Panc1 (cell line): ENCODE data around the gene OSER1. TPM values are rescaled to one million over a fixed set of nuclear protein-coding genes. Genes with fewer than 3 reads are reported as not detected.
A peak's percentile ranks its signal among the peaks of the same experiment; 100 is the strongest.

Source experiments
- ATAC-seq: fragments of 200-7000 bp; cut with Tn5 transposase; 2 replicates; pipeline ENCODE4 v1.9.1; 2020; ENCODE audit warnings: mild to moderate bottlenecking, moderate library complexity
- BruUV-seq: library from RNA; stranded (reverse); fragments of 400-500 nt; replicated peaks from 2 replicates; lab custom pipeline; 2021; lab: Mats Ljungman, UMichigan
- CTCF ChIA-PET: fragments of 300-600 bp; sonication (Branson Sonifier 250); formaldehyde crosslinking; loops from one replicate; lab custom pipeline; 2022; ENCODE audit warnings: antibody characterized with exemption; lab: Charles Lee
- POLR2A ChIA-PET: fragments of 300-600 bp; sonication (Branson Sonifier 250); formaldehyde crosslinking; loops from one replicate; lab custom pipeline; 2022; ENCODE audit warnings: antibody characterized with exemption; lab: Charles Lee
- DNase-seq: peaks from one replicate; pipeline ENCODE4 v3.0.0-alpha.2; 2010; ENCODE audit warnings: low read depth, low spot score
- H3K27ac ChIP-seq: 2 replicates; pipeline ENCODE4 v1.5.1; 2011; ENCODE audit warnings: mild to moderate bottlenecking, low read length, inconsistent platforms
- H3K27me3 ChIP-seq: fragments of 200-500 bp; sonication (Bioruptor generic); 2 replicates; pipeline ENCODE4 v1.6.0; 2014; ENCODE audit warnings: low read length, inconsistent platforms; ENCODE audit not compliant: control insufficient read depth, insufficient read depth
- H3K36me3 ChIP-seq: fragments of 200-500 bp; sonication (Bioruptor generic); 2 replicates; pipeline ENCODE4 v1.5.1; 2014; ENCODE audit warnings: inconsistent platforms, mild to moderate bottlenecking, low read length, moderate library complexity; ENCODE audit not compliant: control insufficient read depth, insufficient read depth
- H3K4me1 ChIP-seq: 2 replicates; pipeline ENCODE4 v1.5.1; 2011; ENCODE audit warnings: inconsistent platforms, mild to moderate bottlenecking, low read length, moderate library complexity; ENCODE audit not compliant: control insufficient read depth, insufficient read depth
- H3K4me3 ChIP-seq, 2 experiments: 2 replicates each; pipeline ENCODE4 v1.5.1; 2011 to 2012; ENCODE audit warnings: low read depth in 2 of 2, low read length in 2 of 2, mild to moderate bottlenecking in 2 of 2, inconsistent platforms in 1 of 2, moderate library complexity in 1 of 2
- H3K9me3 ChIP-seq: fragments of 200-500 bp; sonication (Bioruptor generic); 2 replicates; pipeline ENCODE4 v1.5.1; 2014; ENCODE audit warnings: low read depth, mild to moderate bottlenecking, inconsistent platforms, low read length, moderate library complexity; ENCODE audit not compliant: control insufficient read depth, insufficient read depth
- CTCF ChIP-seq: fragments of 450-650 bp; IDR thresholded peaks from 2 replicates; pipeline ENCODE4 v1.5.1; 2017; ENCODE audit warnings: mild to moderate bottlenecking
- POLR2AphosphoS5 ChIP-seq: IDR thresholded peaks from 2 replicates; pipeline ENCODE4 v1.6.1; 2012; ENCODE audit warnings: mild to moderate bottlenecking, low read depth, low read length, moderate library complexity
- REST ChIP-seq, 2 experiments: IDR thresholded peaks; 2 replicates each; pipeline ENCODE4 v1.6.1; 2011 to 2012; ENCODE audit warnings: low read depth in 2 of 2, control low read depth in 1 of 2, low read length in 1 of 2, mild to moderate bottlenecking in 1 of 2, moderate library complexity in 1 of 2; ENCODE audit not compliant: insufficient read depth in 1 of 2
- SIN3A ChIP-seq: IDR thresholded peaks from 2 replicates; pipeline ENCODE4 v1.6.1; 2012; ENCODE audit warnings: low read depth, mild to moderate bottlenecking, low read length, moderate library complexity, borderline replicate concordance; ENCODE audit not compliant: insufficient read depth
- TCF7L2 ChIP-seq: IDR thresholded peaks from 2 replicates; pipeline ENCODE4 v1.6.1; 2011; ENCODE audit warnings: mild to moderate bottlenecking, low read depth, low read length, inconsistent platforms
- in situ Hi-C: cut with HindIII; loops from 2 replicates; pipeline ENCODE4 v1.10.0; 2016; ENCODE audit warnings: low sequenced_read_pairs, low pct_unique_long_range_greater_than_20kb
- intact Hi-C: fragments of 100-400 bp; cut with micrococcal nuclease; formaldehyde crosslinking; loops from one replicate; pipeline ENCODE4 v1.10.0; 2022; ENCODE audit not compliant: unreplicated experiment
- total RNA-seq: library from RNA; stranded (reverse); gene quantifications from one replicate; pipeline ENCODE4 v1.2.1, GENCODE V29; 2021; ENCODE audit not compliant: unreplicated experiment

Gene OSER1
- total RNA-seq, 1 experiment from 2014 or later: 37.8 TPM

- no TSS peak for BruUV-seq
- Histone ChIP-seq H3K27me3 (peaks cover 11% of the 10 kb centered on the region; the same call in 1 of the 2 replicates), H3K36me3 (no peaks in the 10 kb centered on the region), H3K4me3 (no peak overlapping the region), H3K27ac (no peak overlapping the region), H3K4me1 (peaks cover 11% of the 10 kb centered on the region), H3K9me3 (no peaks in the 10 kb centered on the region)
- POLR2A ChIA-PET: no interaction called here
- in situ Hi-C loops: no loop called here
- DNase-seq: no peak
- TF ChIP-seq POLR2AphosphoS5: no peak
- TF ChIP-seq REST (IDR thresholded peaks at IDR 0.05; ENCODE audit: insufficient read depth in 1 of 2, low read depth in 2 of 2, low read length in 1 of 2): no peak
- no peak for TF ChIP-seq CTCF
- no peak for TF ChIP-seq TCF7L2
- TF ChIP-seq SIN3A: no peak
- peak; percentile 31; the same call in 1 of the 2 replicates for ATAC-seq
- CTCF ChIA-PET: no interaction called here
- intact Hi-C loops: no loop called here
These were observed 44.1 kb downstream of the OSER1 start for GRCh38 chr20:44166477-44166876.

- no peaks in the 10 kb centered on the region for H3K36me3 ChIP-seq
- no TSS peak for BruUV-seq
- in situ Hi-C loops (no loop called here), intact Hi-C loops (no loop called here)
- POLR2A ChIA-PET: no interaction called here
- H3K9me3 ChIP-seq: no peaks in the 10 kb centered on the region
- TF ChIP-seq POLR2AphosphoS5: no peak
- TF ChIP-seq CTCF: no peak
- no peak for TF ChIP-seq TCF7L2
- TF ChIP-seq REST (IDR thresholded peaks at IDR 0.05; ENCODE audit: insufficient read depth in 1 of 2, low read depth in 2 of 2, low read length in 1 of 2): no peak
- no peak for TF ChIP-seq SIN3A
- peaks cover 11% of the 10 kb centered on the region; the same call in 1 of the 2 replicates for H3K27me3 ChIP-seq
- CTCF ChIA-PET: no interaction called here
- no peak overlapping the region for H3K4me3 ChIP-seq
- ATAC-seq: peak; percentile 62; the same call in 1 of the 2 replicates
- no peak overlapping the region for H3K27ac ChIP-seq
- peaks cover 11% of the 10 kb centered on the region for H3K4me1 ChIP-seq
- no peak for DNase-seq
These were observed 44.6 kb downstream of the OSER1 start for GRCh38 chr20:44166008-44166407.
